HL-60/S4 (cell line): ENCODE results near the gene BANK1.

Experiments used
- in situ Hi-C: fragments of 300-500 bp; cut with MboI; formaldehyde crosslinking; loops from 2 replicates; pipeline ENCODE4 v1.14.3; 2022; ENCODE audit warnings: low sequenced_read_pairs

Gene BANK1

GRCh38 chr4:101818362-101818761 is 27.8 kb downstream of the BANK1 start:
- in situ Hi-C loops: no loop called here

DNA sequence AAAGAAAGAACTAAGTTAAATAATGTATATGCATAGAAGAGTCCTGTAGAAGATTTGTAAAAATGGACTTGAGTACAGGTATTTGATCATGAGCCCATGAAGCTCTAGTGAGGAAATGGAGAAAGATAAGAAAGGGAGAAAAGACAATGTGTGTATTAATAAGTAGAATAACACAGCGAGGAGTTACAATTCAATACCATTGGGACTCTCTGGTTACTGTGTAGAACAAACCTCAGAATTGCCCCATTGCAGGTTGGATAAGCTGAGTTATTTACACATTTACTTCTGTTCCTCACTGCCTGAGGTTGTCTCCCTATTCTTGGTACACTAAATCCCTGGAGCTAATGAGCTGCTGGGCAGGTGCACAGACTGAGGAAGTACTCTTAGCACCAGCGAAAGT is 33.3 kb downstream of the BANK1 start:
- in situ Hi-C loops: no loop called here

DNA sequence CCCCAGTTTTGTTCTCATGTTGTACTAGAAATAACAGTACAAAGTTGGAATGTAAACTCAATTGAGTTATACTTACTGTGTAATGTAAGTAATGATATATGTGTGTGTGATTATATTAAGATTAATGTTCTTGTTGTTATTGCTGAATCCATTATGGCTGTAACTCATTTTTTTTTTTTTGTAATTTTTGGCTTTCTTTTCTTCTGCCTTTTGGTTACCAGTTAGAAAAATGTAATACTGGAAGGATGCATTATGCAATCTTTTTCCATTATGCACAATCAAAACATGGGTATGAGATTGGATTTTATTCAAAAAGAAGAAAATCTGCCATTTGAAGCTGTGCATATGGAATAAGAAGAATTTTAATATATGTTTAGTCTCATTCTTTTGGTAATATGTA is 34.0 kb downstream of the BANK1 start:
- in situ Hi-C loops: no loop called here

DNA sequence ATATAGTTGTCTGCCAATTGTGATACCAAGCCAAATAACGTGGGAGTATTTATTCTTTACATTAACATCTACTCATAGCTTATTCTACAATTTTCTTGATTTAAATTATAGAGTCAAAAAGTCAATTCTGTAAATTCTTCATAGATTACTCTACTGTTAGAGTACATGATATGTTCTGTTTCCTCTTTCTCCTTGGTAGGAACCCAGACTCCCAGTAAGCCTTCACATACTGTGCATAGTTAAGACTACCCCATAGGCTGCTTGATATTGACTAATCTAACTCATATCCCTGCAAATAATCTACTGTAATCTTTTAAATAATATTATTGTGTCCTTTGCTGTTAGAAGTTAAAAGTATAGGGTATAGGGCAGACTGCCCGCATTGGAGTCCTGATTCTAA is 35.4 kb downstream of the BANK1 start:
- in situ Hi-C loops: no loop called here

GRCh38 chr4:101831816-101832215 is 41.3 kb downstream of the BANK1 start:
- in situ Hi-C loops: no loop called here

- in situ Hi-C loops: no loop called here
Observed at GRCh38 chr4:101833480-101833879, 43.0 kb downstream of the BANK1 start.

DNA sequence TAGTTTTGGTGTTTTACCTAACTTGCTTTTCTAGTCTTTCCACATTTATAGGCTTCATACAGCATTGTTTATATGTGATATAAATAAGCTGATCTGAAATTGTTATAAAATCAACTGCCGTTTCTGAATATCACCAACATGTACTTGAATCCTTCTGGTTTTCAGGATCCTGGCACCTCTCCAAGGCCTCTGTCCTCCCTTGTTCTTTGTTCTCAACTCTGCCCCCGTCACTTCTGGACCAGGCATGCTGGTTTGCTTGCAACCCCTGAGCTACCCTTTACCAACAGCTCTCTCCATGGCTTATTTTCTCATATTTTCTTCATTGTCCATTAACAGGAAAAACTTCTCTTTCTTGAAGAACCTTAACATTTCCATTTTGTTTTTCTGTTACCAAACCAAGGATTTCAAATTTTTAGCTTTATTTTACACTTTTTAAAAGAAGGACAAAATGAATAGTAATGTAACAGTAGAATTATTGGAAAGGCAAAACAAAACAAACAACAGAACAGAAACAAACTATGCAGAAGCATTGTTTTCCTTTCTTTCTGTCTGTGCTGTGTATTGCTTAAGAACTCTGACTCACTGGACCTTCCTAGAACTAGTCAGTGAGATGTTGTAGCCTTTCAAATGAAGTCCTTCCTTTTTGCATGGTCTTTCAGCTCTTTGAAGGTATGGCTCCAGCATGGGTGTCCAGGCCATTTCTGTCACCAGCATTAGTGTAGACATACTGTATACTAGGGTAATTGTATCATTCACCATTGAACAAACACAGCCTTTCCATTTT is 44.8 kb downstream of the BANK1 start:
- in situ Hi-C loops: no loop called here

DNA sequence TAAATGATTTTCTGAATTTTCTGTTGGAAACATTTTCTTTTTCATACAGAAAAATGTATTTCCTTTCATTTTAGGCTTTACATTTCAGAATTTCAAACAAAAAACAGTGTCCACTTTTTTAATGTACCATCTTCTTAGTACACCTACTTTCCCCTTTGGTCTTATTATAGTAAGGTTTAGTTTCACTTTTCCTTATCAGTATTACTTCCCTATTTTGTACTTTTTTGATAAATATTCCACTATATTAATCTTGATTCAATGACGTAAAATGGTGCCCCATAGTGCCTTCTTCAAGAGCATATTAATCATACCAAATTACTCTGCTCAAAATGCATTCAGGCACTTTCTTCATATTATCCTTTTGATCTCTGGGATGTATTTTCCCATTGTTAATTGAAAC is 52.5 kb downstream of the BANK1 start:
- in situ Hi-C loops: no loop called here

GRCh38 chr4:101846550-101846949 is 56.0 kb downstream of the BANK1 start:
- in situ Hi-C loops: no loop called here

DNA sequence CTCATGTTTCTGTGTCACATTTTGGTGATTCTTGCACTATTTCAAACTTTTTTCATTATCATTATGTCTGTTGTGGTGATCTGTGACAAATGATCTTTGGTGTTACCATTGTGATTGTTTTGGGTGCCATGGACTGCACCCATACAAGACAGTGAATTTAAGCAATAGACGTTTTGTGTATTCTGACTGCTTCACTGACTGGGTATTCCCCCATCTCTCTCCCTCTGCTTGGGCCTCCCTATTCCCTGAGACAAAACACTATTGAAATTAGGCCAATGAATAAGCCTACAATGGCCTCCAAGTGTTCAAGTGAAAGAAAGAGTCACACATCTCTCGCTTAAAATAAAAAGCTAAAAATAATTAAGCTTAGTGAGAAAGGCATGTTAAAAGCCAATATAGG is 60.2 kb downstream of the BANK1 start:
- in situ Hi-C loops: no loop called here

- in situ Hi-C loops: no loop called here
Observed at GRCh38 chr4:101851672-101852071, 61.1 kb downstream of the BANK1 start.

DNA sequence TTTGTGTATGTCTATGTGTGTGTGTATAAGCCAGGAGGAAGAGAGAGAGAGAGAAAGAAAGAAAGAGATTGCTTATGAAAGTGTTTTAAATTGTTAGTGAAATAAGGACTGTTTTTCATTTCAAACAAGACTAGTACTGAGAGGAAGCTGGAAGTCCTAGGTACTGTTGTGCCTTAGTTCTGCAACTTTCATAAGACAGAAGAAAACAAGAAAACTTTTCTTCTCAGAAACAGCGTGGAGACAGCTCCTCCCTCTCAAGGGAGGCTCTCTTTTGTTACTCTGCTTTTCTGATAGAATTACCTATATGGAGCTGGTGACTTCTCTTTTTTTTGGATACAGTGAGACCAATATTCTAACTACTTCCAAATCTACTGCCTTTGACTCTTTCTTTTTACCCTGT is 62.5 kb downstream of the BANK1 start:
- in situ Hi-C loops: no loop called here

GRCh38 chr4:101853691-101854090 is 63.2 kb downstream of the BANK1 start:
- in situ Hi-C loops: no loop called here

GRCh38 chr4:101855239-101855638 is 64.7 kb downstream of the BANK1 start:
- in situ Hi-C loops: no loop called here

- in situ Hi-C loops: no loop called here
Observed at GRCh38 chr4:101856149-101856548, 65.6 kb downstream of the BANK1 start.

GRCh38 chr4:101857176-101857575 is 66.6 kb downstream of the BANK1 start:
- in situ Hi-C loops: no loop called here

- in situ Hi-C loops: no loop called here
Observed at GRCh38 chr4:101858641-101859040, 68.1 kb downstream of the BANK1 start.

DNA sequence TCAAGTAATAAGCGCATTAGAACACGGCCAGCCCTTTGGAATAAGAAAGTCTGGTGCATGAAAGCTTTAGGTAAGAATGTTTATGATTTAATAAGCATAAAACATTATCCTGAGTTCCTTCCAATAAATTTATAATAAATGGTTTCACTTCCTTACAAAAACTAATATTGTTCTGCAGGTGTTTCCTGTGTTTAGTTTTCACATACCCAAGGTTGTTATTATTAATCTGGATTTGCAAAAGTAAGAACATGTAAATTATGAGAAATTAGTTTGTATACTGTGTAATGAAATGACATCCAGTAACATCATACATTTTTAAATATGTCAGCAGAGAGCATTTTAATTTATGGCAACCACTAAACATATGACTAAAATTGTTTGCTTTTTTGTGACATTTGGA is 72.1 kb downstream of the BANK1 start:
- in situ Hi-C loops: no loop called here

- in situ Hi-C loops: no loop called here
Observed at GRCh38 chr4:101864660-101865059, 74.1 kb downstream of the BANK1 start.

- in situ Hi-C loops: no loop called here
Observed at GRCh38 chr4:101865501-101866062, 75.1 kb downstream of the BANK1 start.

DNA sequence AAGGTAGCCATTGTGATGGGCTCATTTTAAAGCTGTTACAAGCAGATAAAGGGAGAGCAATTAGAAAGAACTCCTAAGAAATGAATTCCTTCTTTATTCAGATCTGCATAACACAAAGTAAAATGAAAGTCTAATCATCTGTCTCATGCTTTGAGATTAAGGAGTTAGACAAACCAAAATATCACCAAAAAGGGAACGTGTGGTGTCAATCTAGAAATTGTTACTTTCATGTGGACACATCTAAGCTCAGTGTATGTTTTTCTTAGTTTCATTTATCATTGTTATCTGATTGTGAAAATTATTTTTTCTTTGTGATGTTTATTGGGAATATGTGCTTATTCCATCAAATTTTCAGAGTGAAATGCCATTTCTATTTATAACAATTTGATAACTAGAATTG is 80.3 kb downstream of the BANK1 start:
- in situ Hi-C loops: no loop called here

DNA sequence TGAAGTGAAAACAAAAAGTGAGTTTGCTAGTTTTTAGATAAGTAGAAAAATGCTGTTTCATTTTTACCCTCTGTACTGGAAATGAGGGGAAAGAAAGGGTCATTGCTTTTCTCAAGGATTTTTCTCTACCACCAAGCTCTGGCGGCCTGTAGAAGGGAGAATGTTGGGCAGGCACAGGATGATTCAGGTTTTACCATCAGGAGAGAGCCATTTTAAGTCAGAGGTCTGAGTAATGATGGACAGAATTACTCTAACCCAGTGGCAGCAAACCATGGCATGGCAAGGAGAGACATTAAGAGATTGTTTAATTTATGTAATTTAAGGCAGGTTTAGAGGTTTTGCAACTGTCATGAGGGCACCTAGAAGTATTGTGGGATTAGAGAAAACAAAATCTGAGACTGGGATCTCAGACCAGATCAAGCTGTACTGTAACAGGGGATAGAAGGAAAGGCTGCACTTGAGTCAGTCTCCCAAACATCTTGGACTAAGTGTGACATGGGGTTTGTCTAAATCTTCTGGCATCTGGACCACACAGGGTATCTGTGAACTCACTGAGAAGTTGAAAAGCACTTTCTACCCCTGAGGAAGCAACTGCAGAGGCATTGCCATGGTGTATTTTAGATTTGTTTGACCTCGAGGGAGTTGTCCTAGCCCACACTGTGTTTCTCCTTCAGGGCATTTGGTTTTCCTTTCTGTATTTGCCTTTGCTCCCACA is 81.6 kb downstream of the BANK1 start:
- in situ Hi-C loops: no loop called here
